ENCODE results near the gene ING5. TPM values are rescaled to one million over a fixed set of nuclear protein-coding genes. Genes with fewer than 3 reads are reported as not detected.
A peak's percentile ranks its signal among the peaks of the same experiment; 100 is the strongest.

Gene ING5
- total and polyA plus RNA-seq, 2 donors (not counting 3 experiments of a cell fraction or from before 2014, with no cell fraction given), result 24.5 to 33.4 TPM

DNA sequence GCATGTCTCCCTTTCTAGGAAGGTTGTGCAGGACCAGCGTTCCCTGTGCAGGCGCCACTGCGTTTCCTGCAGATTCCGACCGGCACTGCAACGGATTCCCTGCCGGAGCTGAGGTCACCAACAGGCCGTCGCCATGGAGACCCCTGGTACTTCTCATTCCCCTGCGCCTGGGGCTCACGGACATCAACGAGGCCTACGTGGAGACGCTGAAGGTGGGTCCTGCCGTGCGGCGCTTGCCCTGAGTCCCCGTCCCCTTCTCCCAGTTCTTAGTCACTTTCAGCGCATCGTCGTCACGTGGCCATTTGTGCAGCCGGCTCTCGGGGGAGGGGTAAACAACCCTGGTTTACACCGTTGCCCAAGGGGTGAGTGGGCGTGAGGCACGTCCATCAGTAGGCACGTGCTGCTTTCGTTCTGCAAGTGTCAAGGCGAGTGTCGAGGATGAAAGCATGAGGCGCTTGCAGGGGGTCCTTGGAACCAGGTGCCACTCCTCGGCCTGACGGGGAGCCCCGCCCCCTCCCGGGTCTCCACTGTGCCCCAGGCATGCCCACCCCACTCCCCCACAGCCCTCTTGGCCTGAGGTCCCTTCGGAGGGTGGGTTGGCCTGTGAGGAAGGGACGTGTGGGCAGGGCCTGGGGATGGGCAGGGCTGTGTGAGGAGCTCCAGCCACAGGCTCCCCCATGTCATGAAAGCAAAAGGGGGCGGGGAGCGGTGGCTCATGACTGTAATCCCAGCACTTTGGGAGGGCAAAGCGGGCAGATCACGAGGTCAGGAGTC lies 35.0 kb upstream of the ING5 start:
- intact Hi-C loops (cut with micrococcal nuclease), result no loop called here
- Histone ChIP-seq H3K27ac (ENCODE audit: insufficient read depth, low read depth, low read length) (no peak overlapping the region), H3K4me3 (replicated peaks in 1 of 3; ENCODE audit: insufficient read depth in 1 of 3, low read depth in 1 of 3, low read length in 3 of 3) (no peak overlapping the region), H3K36me3 (ENCODE audit: control insufficient read depth in 2 of 2, extremely low read depth in 1 of 2, insufficient read depth in 2 of 2, low read length in 2 of 2) (peaks cover 0 to 24% of the 10 kb centered on the region in 2 experiments), H3K4me2 (ENCODE audit: insufficient read depth, low read length) (peak overlapping the region; percentile 18), H3K9ac (replicated peaks; ENCODE audit: extremely low read depth, insufficient read depth, low read length) (no peak overlapping the region), H3K27me3 (ENCODE audit: control insufficient read depth in 2 of 2, insufficient read depth in 2 of 2, low read length in 2 of 2) (no peaks in the 10 kb centered on the region), H3K9me3 (replicated peaks; ENCODE audit: control insufficient read depth, insufficient read depth, low read length) (no peaks in the 10 kb centered on the region), H3K79me2 (ENCODE audit: control insufficient read depth, insufficient read depth, low read length) (no peaks in the 10 kb centered on the region), H3K4me1 (ENCODE audit: control insufficient read depth, extremely low read depth, insufficient read depth, low read length) (peaks cover 20% of the 10 kb centered on the region), H4K20me1 (replicated peaks; ENCODE audit: control insufficient read depth, extremely low read depth, insufficient read depth, low read length) (no peaks in the 10 kb centered on the region), H2AFZ (ENCODE audit: low read depth, low read length) (no peak overlapping the region), H3K9me1 (replicated peaks; ENCODE audit: control insufficient read depth, extremely low read depth, insufficient read depth, low read length) (no peaks in the 10 kb centered on the region)
- CTCF ChIA-PET, result interaction anchor here (1.6 to 2.7 kb wide), 2 partner anchors 14 to 212 kb away, joined by 8 read pairs; no protein-coding TSS in a partner anchor
- dilution Hi-C loops (cut with MboI; ENCODE audit: extremely low pct_ligation_motif_present, low sequenced_read_pairs), result no loop called here
- TF ChIP-seq, protein P1, sequence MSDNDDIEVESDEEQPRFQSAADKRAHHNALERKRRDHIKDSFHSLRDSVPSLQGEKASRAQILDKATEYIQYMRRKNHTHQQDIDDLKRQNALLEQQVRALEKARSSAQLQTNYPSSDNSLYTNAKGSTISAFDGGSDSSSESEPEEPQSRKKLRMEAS (IDR thresholded peaks at IDR 0.05; ENCODE audit: insufficient read depth, insufficient read length), result no peak
- TF ChIP-seq, protein P2, sequence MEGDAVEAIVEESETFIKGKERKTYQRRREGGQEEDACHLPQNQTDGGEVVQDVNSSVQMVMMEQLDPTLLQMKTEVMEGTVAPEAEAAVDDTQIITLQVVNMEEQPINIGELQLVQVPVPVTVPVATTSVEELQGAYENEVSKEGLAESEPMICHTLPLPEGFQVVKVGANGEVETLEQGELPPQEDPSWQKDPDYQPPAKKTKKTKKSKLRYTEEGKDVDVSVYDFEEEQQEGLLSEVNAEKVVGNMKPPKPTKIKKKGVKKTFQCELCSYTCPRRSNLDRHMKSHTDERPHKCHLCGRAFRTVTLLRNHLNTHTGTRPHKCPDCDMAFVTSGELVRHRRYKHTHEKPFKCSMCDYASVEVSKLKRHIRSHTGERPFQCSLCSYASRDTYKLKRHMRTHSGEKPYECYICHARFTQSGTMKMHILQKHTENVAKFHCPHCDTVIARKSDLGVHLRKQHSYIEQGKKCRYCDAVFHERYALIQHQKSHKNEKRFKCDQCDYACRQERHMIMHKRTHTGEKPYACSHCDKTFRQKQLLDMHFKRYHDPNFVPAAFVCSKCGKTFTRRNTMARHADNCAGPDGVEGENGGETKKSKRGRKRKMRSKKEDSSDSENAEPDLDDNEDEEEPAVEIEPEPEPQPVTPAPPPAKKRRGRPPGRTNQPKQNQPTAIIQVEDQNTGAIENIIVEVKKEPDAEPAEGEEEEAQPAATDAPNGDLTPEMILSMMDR (IDR thresholded peaks at IDR 0.05; ENCODE audit: extremely low read depth in 1 of 2, insufficient read depth in 1 of 2, low read depth in 1 of 2, low read length in 2 of 2), result peak in 1 of 2 donors; percentile 7
- no peak for TF ChIP-seq FOS (IDR thresholded peaks at IDR 0.05; ENCODE audit: borderline replicate concordance, insufficient read depth, low read length)
- TF ChIP-seq MYC (IDR thresholded peaks at IDR 0.05; ENCODE audit: low read depth, low read length), result no peak
- TF ChIP-seq JUN (IDR thresholded peaks at IDR 0.05; ENCODE audit: borderline replicate concordance, insufficient read depth, insufficient read length, low read depth), result no peak
- no TSS peak for BruUV-seq (replicated peaks)
- POLR2A ChIA-PET, result no interaction called here
- DNase-seq (ENCODE audit: low read depth, low spot score), result peak; percentile 77
- FAIRE-seq, result peak; percentile 94

All from endothelial cell of umbilical vein (primary cell).